Hepatic stellate cell (primary cell): ENCODE data around the gene IGF1.

Experiments used
- DNase-seq: peaks from one replicate; pipeline ENCODE4 v3.0.0; 2011; ENCODE audit warnings: low spot score

Gene IGF1

GRCh38 chr12:102480406-102480805 is at the start of gene IGF1:
TSS of gene IGF1 (minus strand) at chr12:102480563. CDS start at chr12:102480381, 182 bp downstream.
- DNase-seq = no peak

GRCh38 chr12:102528111-102528510 is 47.7 kb upstream of the IGF1 start:
- DNase-seq = no peak

GRCh38 chr12:102527171-102527720 is 46.9 kb upstream of the IGF1 start:
- DNase-seq = no peak

GRCh38 chr12:102526656-102527055 is 46.3 kb upstream of the IGF1 start:
- no peak for DNase-seq

- no peak for DNase-seq
These were observed 42.4 kb upstream of the IGF1 start for GRCh38 chr12:102522768-102523167.

GRCh38 chr12:102521662-102522277 is 41.4 kb upstream of the IGF1 start:
- DNase-seq = no peak

GRCh38 chr12:102518871-102519270 is 38.5 kb upstream of the IGF1 start:
- DNase-seq = no peak

- DNase-seq = no peak
These were observed 34.3 kb upstream of the IGF1 start for GRCh38 chr12:102514696-102515095.

- DNase-seq = no peak
These were observed 33.4 kb upstream of the IGF1 start for GRCh38 chr12:102513739-102514138.

- DNase-seq = no peak
These were observed 32.9 kb upstream of the IGF1 start for GRCh38 chr12:102513272-102513671.

- DNase-seq = no peak
These were observed 32.2 kb upstream of the IGF1 start for GRCh38 chr12:102512523-102512922.

GRCh38 chr12:102511575-102511974 is 31.2 kb upstream of the IGF1 start:
- DNase-seq = no peak

- no peak for DNase-seq
These were observed 30.1 kb upstream of the IGF1 start for GRCh38 chr12:102510463-102510862.

GRCh38 chr12:102510031-102510430 is 29.7 kb upstream of the IGF1 start:
- DNase-seq = no peak

GRCh38 chr12:102509123-102509626 is 28.8 kb upstream of the IGF1 start:
- no peak for DNase-seq

GRCh38 chr12:102508052-102508451 is 27.7 kb upstream of the IGF1 start:
- DNase-seq = no peak

- DNase-seq = no peak
These were observed 26.9 kb upstream of the IGF1 start for GRCh38 chr12:102507301-102507700.

- no peak for DNase-seq
These were observed 24.5 kb upstream of the IGF1 start for GRCh38 chr12:102504871-102505270.

GRCh38 chr12:102504280-102504679 is 23.9 kb upstream of the IGF1 start:
- DNase-seq = no peak

- no peak for DNase-seq
These were observed 23.5 kb upstream of the IGF1 start for GRCh38 chr12:102503831-102504230.

- DNase-seq = no peak
These were observed 22.8 kb upstream of the IGF1 start for GRCh38 chr12:102503056-102503681.

GRCh38 chr12:102501773-102502172 is 21.4 kb upstream of the IGF1 start:
- DNase-seq = no peak

- no peak for DNase-seq
These were observed 18.1 kb upstream of the IGF1 start for GRCh38 chr12:102498471-102498870.

GRCh38 chr12:102497743-102498142 is 17.4 kb upstream of the IGF1 start:
- no peak for DNase-seq
